ENCODE data around the gene CELA3A.
"Not testable (repeated sequence)": the region's sequence is repeated elsewhere in the genome, so short reads cannot be mapped to it uniquely, and the experiment has no call there.

- not testable (repeated sequence) for TF ChIP-seq POLR2A, CTCF (IDR thresholded peaks at IDR 0.05)
Observed at GRCh38 chr1:22002875-22003274, 1.4 kb downstream of the CELA3A start.
